ENCODE results near the gene PRKG1. TPM values are rescaled to one million over a fixed set of nuclear protein-coding genes. Genes with fewer than 3 reads are reported as not detected.

PRKG1 gene
- total and polyA plus RNA-seq, 2 donors (not counting 1 experiment from before 2014, with no cell fraction given) = 45.8 to 71.8 TPM

DNA sequence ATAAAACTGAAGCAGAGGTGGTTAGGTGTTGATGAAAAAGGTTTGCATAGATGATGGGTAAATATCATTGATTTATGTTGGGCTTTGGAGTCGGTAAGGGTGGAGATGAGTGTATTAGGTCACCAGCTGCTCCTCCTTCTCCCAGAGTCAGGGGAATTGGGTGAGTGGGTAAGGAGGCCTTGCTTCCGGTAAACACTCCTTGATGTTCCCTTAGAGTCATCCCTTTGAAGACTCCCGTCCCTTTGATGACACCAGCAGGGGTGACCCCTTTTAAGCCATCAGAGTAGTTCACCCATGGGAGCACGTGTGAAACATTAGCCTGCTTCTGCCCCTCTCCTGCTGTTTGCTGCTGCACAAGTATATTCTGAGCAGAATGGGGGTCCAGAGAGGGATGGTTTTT, 1147.6 kb downstream of the PRKG1 start:
- TF ChIP-seq, protein P1, sequence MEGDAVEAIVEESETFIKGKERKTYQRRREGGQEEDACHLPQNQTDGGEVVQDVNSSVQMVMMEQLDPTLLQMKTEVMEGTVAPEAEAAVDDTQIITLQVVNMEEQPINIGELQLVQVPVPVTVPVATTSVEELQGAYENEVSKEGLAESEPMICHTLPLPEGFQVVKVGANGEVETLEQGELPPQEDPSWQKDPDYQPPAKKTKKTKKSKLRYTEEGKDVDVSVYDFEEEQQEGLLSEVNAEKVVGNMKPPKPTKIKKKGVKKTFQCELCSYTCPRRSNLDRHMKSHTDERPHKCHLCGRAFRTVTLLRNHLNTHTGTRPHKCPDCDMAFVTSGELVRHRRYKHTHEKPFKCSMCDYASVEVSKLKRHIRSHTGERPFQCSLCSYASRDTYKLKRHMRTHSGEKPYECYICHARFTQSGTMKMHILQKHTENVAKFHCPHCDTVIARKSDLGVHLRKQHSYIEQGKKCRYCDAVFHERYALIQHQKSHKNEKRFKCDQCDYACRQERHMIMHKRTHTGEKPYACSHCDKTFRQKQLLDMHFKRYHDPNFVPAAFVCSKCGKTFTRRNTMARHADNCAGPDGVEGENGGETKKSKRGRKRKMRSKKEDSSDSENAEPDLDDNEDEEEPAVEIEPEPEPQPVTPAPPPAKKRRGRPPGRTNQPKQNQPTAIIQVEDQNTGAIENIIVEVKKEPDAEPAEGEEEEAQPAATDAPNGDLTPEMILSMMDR (conservative IDR thresholded peaks at IDR 0.05 in 1 of 2, IDR thresholded peaks at IDR 0.05 in 1 of 2; ENCODE audit: low read depth in 1 of 2, low read length in 2 of 2) = no peak
- TF ChIP-seq EZH2 (IDR thresholded peaks at IDR 0.05; ENCODE audit: low read length, missing control alignments) = no peak
- DNase-seq (ENCODE audit: low read depth in 2 of 2) = no peak

DNA sequence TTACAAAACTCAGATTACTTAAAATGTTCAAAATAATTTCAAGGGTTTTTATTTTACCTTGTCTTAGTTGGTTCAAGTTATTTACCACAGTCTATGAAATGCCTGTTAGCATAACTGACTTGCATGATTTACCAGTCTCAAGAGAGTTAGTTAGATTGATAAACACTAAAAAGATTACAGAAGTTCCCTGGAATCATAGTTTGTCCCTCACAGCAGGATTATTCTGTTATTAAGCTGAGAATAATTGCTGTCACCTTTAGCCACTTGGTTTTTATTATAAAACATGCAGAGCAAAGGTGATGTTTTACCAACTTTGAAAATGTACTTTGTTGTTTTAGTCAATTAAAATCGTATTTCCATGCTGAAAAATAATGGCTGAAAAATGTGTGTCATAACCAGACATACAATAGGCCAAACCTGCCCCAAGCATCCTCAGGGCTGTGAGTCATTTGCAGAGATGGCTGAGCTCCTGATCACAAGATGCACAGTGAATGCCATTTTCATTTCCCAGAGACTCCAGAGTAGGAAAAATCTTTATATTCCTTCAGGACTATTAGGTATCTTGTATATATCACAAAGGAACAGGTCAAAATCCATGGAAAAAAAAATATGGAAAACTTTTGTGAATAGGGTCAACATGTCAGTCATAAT, 1152.0 kb downstream of the PRKG1 start:
- Histone ChIP-seq H3K36me3 (ENCODE audit: control insufficient read depth, insufficient read depth, low read length) (no peaks in the 10 kb centered on the region), H3K27ac (ENCODE audit: insufficient read depth, low read length) (no peak overlapping the region), H3K4me2 (ENCODE audit: extremely low read depth, insufficient read depth, low read length) (no peak overlapping the region), H3K27me3 (ENCODE audit: control insufficient read depth, insufficient read depth, low read length) (no peaks in the 10 kb centered on the region), H3K79me2 (ENCODE audit: control insufficient read depth, insufficient read depth, low read length) (no peaks in the 10 kb centered on the region), H4K20me1 (ENCODE audit: control insufficient read depth, extremely low read depth, insufficient read depth, low read length) (no peaks in the 10 kb centered on the region), H3K9ac (ENCODE audit: insufficient read depth, low read length) (no peak overlapping the region), H2AFZ (ENCODE audit: low read length) (no peak overlapping the region), H3K9me3 (ENCODE audit: control insufficient read depth, insufficient read depth, low read depth, low read length) (no peaks in the 10 kb centered on the region), H3K4me1 (ENCODE audit: control insufficient read depth, extremely low read depth, insufficient read depth, low read length) (no peaks in the 10 kb centered on the region), H3K4me3 (replicated peaks in 1 of 4; ENCODE audit: control extremely low read depth in 1 of 4, insufficient read depth in 1 of 4, low read depth in 3 of 4, low read length in 4 of 4) (no peak overlapping the region)
- TF ChIP-seq, protein P1 (conservative IDR thresholded peaks at IDR 0.05 in 1 of 2, IDR thresholded peaks at IDR 0.05 in 1 of 2; ENCODE audit: low read depth in 1 of 2, low read length in 2 of 2) = no peak
- peak; percentile 23 to 59 for DNase-seq (ENCODE audit: low read depth in 2 of 2)

More for the DNA sequence above, 1147.6 kb downstream of the PRKG1 start:
- no peak overlapping the region for H3K27ac ChIP-seq (ENCODE audit: insufficient read depth, low read length)
- no peak overlapping the region for H3K9ac ChIP-seq (ENCODE audit: insufficient read depth, low read length)
- no peaks in the 10 kb centered on the region for H3K79me2 ChIP-seq (ENCODE audit: control insufficient read depth, insufficient read depth, low read length)
- H3K9me3 ChIP-seq (ENCODE audit: control insufficient read depth, insufficient read depth, low read depth, low read length) = no peaks in the 10 kb centered on the region
- H3K36me3 ChIP-seq (ENCODE audit: control insufficient read depth, insufficient read depth, low read length) = no peaks in the 10 kb centered on the region
- no peaks in the 10 kb centered on the region for H3K4me1 ChIP-seq (ENCODE audit: control insufficient read depth, extremely low read depth, insufficient read depth, low read length)
- H3K27me3 ChIP-seq (ENCODE audit: control insufficient read depth, insufficient read depth, low read length) = no peaks in the 10 kb centered on the region
- no peak overlapping the region for H3K4me2 ChIP-seq (ENCODE audit: extremely low read depth, insufficient read depth, low read length)
- no peak overlapping the region for H2AFZ ChIP-seq (ENCODE audit: low read length)
- H3K4me3 ChIP-seq (replicated peaks in 1 of 4; ENCODE audit: control extremely low read depth in 1 of 4, insufficient read depth in 1 of 4, low read depth in 3 of 4, low read length in 4 of 4) = no peak overlapping the region
- H4K20me1 ChIP-seq (ENCODE audit: control insufficient read depth, extremely low read depth, insufficient read depth, low read length) = no peaks in the 10 kb centered on the region

DNA sequence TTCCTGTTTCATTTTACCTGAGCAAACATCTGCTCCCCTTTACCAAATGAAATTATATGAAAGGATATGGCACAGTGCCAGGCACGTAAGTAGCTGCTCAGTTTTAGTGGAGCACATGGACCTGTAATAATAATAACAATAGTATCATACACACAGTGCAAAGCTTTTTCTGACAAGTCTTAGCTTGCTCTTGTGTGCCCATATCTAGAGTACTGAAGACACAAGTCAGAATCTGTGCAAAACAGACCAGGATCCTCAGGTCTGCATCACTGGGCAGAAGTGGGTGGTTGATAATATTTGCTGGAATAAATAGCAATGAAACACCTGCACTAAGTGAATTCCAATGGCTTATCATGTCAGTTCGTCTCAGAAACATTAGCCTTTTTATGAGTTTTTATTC, 1154.3 kb downstream of the PRKG1 start:
- no peak for DNase-seq (ENCODE audit: low read depth in 2 of 2)
- H3K27ac ChIP-seq (ENCODE audit: insufficient read depth, low read length) = no peak overlapping the region
- peaks cover 2% of the 10 kb centered on the region for H3K4me1 ChIP-seq (ENCODE audit: control insufficient read depth, extremely low read depth, insufficient read depth, low read length)
- H3K9ac ChIP-seq (ENCODE audit: insufficient read depth, low read length) = no peak overlapping the region
- no peak for TF ChIP-seq EZH2 (IDR thresholded peaks at IDR 0.05; ENCODE audit: low read length, missing control alignments)
- TF ChIP-seq, protein P1 (conservative IDR thresholded peaks at IDR 0.05 in 1 of 2, IDR thresholded peaks at IDR 0.05 in 1 of 2; ENCODE audit: low read depth in 1 of 2, low read length in 2 of 2) = no peak
- no peak overlapping the region for H3K4me2 ChIP-seq (ENCODE audit: extremely low read depth, insufficient read depth, low read length)
- no peaks in the 10 kb centered on the region for H3K36me3 ChIP-seq (ENCODE audit: control insufficient read depth, insufficient read depth, low read length)
- H2AFZ ChIP-seq (ENCODE audit: low read length) = no peak overlapping the region
- no peaks in the 10 kb centered on the region for H3K27me3 ChIP-seq (ENCODE audit: control insufficient read depth, insufficient read depth, low read length)
- H3K79me2 ChIP-seq (ENCODE audit: control insufficient read depth, insufficient read depth, low read length) = no peaks in the 10 kb centered on the region
- no peak overlapping the region for H3K4me3 ChIP-seq (replicated peaks in 1 of 4; ENCODE audit: control extremely low read depth in 1 of 4, insufficient read depth in 1 of 4, low read depth in 3 of 4, low read length in 4 of 4)
- H4K20me1 ChIP-seq (ENCODE audit: control insufficient read depth, extremely low read depth, insufficient read depth, low read length) = no peaks in the 10 kb centered on the region
- no peaks in the 10 kb centered on the region for H3K9me3 ChIP-seq (ENCODE audit: control insufficient read depth, insufficient read depth, low read depth, low read length)
